ENCODE measurements around the gene ZNF670.

ZNF670 gene

DNA sequence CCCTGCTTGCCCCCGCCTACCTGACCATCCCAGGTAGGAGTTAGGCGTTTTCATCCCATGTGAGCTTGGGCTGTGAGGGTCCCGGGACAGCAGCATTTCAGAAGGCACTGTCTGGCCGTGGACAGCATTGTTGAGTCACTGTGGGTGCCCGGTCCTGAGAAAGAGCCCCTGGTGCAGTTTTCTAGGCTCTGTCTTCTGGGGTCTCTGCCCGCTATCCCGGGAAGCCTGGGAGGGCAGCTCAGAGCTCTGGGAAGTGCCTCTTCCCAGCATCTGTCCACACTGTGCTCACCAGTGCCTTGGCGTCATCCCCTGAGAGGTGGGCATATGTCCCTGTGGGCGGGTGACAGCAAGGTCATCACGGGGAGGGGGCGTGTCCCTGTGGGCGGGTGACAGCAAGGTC is 36.9 kb upstream of the ZNF670 start:
- TF ChIP-seq Cebpa-rat (IDR thresholded peaks at IDR 0.05) = no peak
- Histone ChIP-seq H3K27me3 (peaks cover 38 to 49% (median 44%) of the 10 kb centered on the region in 11 experiments), H3K4me1 (peaks cover 0 to 12% (median 1%) of the 10 kb centered on the region in 10 experiments; a peak in 6 of 20 replicates), H3K4me3 (no peak overlapping the region), H3K9ac (no peak overlapping the region), H3K4me2 (no peak overlapping the region), H3K9me3 (replicated peaks in 1 of 11) (peaks cover 21 to 33% (median 28%) of the 10 kb centered on the region in 11 experiments), H3K27ac (no peak overlapping the region), H4K20me1 (peaks cover 0 to 16% (median 0%) of the 10 kb centered on the region in 11 experiments; a peak in 5 of 22 replicates), H3K36me3 (no peaks in the 10 kb centered on the region; a peak in 3 of 22 replicates)

DNA sequence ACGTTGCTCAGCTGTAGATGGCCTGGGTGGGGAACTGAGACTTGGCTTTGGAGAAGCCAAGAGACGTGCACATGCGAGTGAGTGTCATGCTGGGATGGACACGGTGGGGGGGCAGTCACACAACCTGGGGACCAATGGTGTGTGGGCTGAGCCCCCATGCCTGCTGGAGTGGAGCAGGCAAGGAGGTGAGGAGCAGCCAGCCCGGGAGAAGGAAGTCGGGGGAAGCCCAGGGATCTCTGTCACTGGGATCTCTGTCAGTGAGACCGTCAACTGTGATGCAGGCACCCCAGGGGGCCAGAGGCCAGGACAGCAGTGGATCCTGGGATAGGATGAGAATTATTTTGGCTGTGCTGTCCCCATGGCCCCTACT is 36.5 kb upstream of the ZNF670 start:
- Histone ChIP-seq H3K4me1 (peaks cover 0 to 12% (median 1%) of the 10 kb centered on the region in 10 experiments; a peak in 6 of 20 replicates), H3K4me2 (no peak overlapping the region), H3K36me3 (no peaks in the 10 kb centered on the region; a peak in 3 of 22 replicates), H3K4me3 (no peak overlapping the region), H3K27me3 (peaks cover 42 to 53% (median 48%) of the 10 kb centered on the region in 11 experiments), H3K9me3 (replicated peaks in 1 of 11) (peaks cover 25 to 37% (median 32%) of the 10 kb centered on the region in 11 experiments), H3K9ac (no peak overlapping the region), H4K20me1 (peaks cover 0 to 16% (median 0%) of the 10 kb centered on the region in 11 experiments; a peak in 5 of 22 replicates), H3K27ac (no peak overlapping the region)
- TF ChIP-seq Cebpa-rat (IDR thresholded peaks at IDR 0.05) = no peak

GRCh38 chr1:247114351-247115140 is 35.9 kb upstream of the ZNF670 start:
- Histone ChIP-seq H3K4me3 (no peak overlapping the region), H4K20me1 (peaks cover 0 to 16% (median 0%) of the 10 kb centered on the region in 11 experiments; a peak in 5 of 22 replicates), H3K9me3 (replicated peaks in 1 of 11) (peaks cover 31 to 43% (median 38%) of the 10 kb centered on the region in 11 experiments), H3K27me3 (peaks cover 48 to 59% (median 54%) of the 10 kb centered on the region in 11 experiments), H3K9ac (no peak overlapping the region), H3K27ac (no peak overlapping the region), H3K4me2 (no peak overlapping the region), H3K4me1 (peaks cover 0 to 12% (median 1%) of the 10 kb centered on the region in 10 experiments; a peak in 6 of 20 replicates), H3K36me3 (no peaks in the 10 kb centered on the region; a peak in 3 of 22 replicates)
- TF ChIP-seq Cebpa-rat (IDR thresholded peaks at IDR 0.05) = no peak

DNA sequence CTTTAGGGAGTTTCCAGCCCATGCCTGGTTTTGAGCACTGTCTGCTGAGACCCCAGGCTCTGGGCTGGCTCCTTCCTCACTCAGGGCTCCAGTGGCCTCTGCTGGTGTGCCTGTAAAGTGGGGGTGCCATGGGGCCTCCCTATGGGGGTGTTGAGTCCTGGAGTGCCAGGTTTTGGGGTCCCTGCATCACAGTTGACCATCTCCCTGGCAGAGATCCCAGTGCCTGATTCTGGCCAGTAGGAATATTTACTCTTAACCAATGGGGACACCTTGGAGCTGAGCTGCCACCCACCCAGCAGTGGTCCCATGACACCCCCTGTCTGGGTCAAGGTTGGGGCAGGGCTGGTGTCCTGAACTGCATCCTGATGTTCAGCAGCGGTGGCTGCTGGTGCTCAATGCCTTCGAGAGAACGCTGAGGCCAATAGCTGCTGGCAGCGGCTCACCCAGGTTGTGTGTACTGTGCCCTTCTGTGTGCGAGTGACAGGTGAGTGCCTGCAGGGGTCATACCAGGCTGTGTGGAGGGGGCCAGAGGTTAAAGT is 35.2 kb upstream of the ZNF670 start:
- H3K9ac ChIP-seq = no peak overlapping the region
- H3K4me2 ChIP-seq = no peak overlapping the region
- H3K27ac ChIP-seq = no peak overlapping the region
- H3K36me3 ChIP-seq = no peaks in the 10 kb centered on the region; a peak in 3 of 22 replicates
- no peak for TF ChIP-seq Cebpa-rat (IDR thresholded peaks at IDR 0.05)
- H3K27me3 ChIP-seq = peaks cover 55 to 66% (median 62%) of the 10 kb centered on the region in 11 experiments
- H3K4me3 ChIP-seq = no peak overlapping the region
- peaks cover 0 to 16% (median 0%) of the 10 kb centered on the region in 11 experiments; a peak in 5 of 22 replicates for H4K20me1 ChIP-seq
- peaks cover 35 to 50% (median 41%) of the 10 kb centered on the region in 11 experiments for H3K9me3 ChIP-seq (replicated peaks in 1 of 11)
- H3K4me1 ChIP-seq = peaks cover 0 to 12% (median 1%) of the 10 kb centered on the region in 10 experiments; a peak in 6 of 20 replicates

DNA sequence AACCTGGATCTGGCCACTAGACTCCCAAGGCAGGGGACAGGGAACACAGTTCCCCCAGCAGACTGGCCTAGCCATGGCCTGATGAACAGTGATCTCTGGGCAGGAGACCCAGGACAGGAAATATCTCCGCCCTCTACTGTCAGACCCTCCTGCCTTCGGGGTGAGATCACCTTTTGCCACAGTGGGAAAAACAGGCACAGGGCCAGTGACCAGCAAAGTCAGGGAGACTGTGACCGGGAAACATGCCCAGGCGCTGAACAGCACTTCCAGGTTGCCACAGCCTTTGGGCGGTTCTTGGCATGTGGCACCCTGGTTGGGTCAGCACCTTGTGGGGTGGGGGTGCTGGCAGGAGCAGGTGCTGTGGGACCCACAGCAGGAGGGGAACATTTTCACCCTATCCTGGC is 34.5 kb upstream of the ZNF670 start:
- no peak overlapping the region for H3K27ac ChIP-seq
- peaks cover 35 to 57% (median 46%) of the 10 kb centered on the region in 11 experiments for H3K9me3 ChIP-seq (replicated peaks in 1 of 11)
- no peaks in the 10 kb centered on the region; a peak in 3 of 22 replicates for H3K36me3 ChIP-seq
- H3K4me3 ChIP-seq = no peak overlapping the region
- peaks cover 0 to 16% (median 0%) of the 10 kb centered on the region in 11 experiments; a peak in 5 of 22 replicates for H4K20me1 ChIP-seq
- H3K4me2 ChIP-seq = no peak overlapping the region
- peaks cover 55 to 73% (median 69%) of the 10 kb centered on the region in 11 experiments for H3K27me3 ChIP-seq
- peaks cover 0 to 12% (median 1%) of the 10 kb centered on the region in 10 experiments; a peak in 6 of 20 replicates for H3K4me1 ChIP-seq
- H3K9ac ChIP-seq = no peak overlapping the region
- no peak for TF ChIP-seq Cebpa-rat (IDR thresholded peaks at IDR 0.05)

GRCh38 chr1:247112479-247112781 is 33.8 kb upstream of the ZNF670 start:
- Histone ChIP-seq H4K20me1 (peaks cover 0 to 16% (median 0%) of the 10 kb centered on the region in 11 experiments; a peak in 5 of 22 replicates), H3K4me1 (peaks cover 0 to 12% (median 1%) of the 10 kb centered on the region in 10 experiments; a peak in 6 of 20 replicates), H3K27me3 (peaks cover 55 to 79% (median 72%) of the 10 kb centered on the region in 11 experiments), H3K36me3 (no peaks in the 10 kb centered on the region; a peak in 3 of 22 replicates), H3K9ac (no peak overlapping the region), H3K27ac (no peak overlapping the region), H3K4me3 (peak overlapping the region in 9 of 10 experiments; percentile 38 to 65 (median 52); a peak in 6 of 20 replicates), H3K4me2 (peak overlapping the region in 4 of 11 experiments; percentile 65 to 74 (median 73); a peak in 5 of 22 replicates), H3K9me3 (replicated peaks in 1 of 11) (peaks cover 42 to 63% (median 52%) of the 10 kb centered on the region in 11 experiments)
- TF ChIP-seq Cebpa-rat (IDR thresholded peaks at IDR 0.05) = no peak

DNA sequence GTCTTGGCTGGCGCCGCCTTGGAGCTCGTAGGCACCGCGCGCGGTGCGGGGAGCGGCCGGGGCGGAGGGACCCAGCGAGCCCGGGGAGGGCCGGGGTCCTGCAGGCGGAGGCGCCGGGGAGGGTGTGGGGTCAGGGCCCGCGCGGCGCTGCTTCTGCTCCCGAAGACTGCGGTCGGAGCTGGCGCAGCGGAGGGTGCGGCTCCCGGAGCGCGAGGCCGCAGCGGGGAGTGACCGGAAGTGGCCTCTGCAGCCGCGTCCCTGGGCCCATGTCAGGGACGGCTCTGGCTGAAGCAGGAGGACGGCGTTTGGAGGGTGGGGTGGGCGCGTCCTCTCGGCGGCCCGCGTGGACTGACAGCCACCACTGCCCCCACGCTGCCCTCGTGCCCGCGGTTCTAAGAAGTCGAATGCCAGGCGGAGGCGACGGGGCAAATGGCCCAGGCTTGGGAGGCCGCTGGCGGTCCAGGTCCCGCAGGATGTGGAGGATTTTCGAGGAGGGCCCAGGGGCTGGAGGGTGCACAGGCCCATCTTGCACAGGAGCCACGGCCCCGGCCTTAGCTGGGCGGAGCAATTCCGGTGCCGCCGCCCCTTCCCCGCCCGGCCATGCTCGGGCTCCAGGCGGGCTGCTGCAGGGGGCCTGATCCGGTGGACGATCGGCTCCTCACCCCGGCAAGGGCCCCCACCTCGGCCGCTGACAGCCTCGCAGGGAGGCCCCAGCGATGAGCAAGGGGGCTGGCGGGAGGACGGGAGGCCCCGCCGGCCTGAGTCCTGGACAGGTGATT is 33.3 kb upstream of the ZNF670 start:
- Histone ChIP-seq H3K27ac (no peak overlapping the region), H3K4me3 (peak overlapping the region; percentile 38 to 65 (median 51))

DNA sequence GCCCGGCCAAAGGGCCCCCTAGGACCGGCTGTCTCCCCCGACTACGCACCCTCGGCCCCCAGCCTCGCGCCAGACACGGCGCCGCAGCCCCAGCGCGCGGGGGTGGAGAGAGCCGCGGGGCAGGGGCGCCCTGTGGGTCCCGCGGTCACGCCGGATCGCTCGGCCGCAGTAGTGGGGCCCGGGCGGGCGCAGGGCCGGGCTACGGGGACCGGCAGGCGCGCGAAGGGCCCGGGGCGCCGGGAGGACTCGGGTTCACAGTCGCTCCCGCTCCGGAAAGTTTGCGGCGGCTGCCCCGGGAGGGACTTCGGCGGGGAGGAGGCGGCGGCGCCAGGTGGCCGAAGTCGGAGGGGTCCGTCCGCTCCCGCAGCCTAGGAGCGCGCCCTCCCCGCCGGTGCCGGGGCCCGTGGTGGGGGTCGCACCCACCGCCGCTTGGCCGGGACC is 32.7 kb upstream of the ZNF670 start:
- peaks cover 55 to 79% (median 72%) of the 10 kb centered on the region in 11 experiments for H3K27me3 ChIP-seq
- peaks cover 0 to 12% (median 1%) of the 10 kb centered on the region in 10 experiments; a peak in 6 of 20 replicates for H3K4me1 ChIP-seq
- peaks cover 0 to 16% (median 0%) of the 10 kb centered on the region in 11 experiments; a peak in 5 of 22 replicates for H4K20me1 ChIP-seq
- no peaks in the 10 kb centered on the region; a peak in 3 of 22 replicates for H3K36me3 ChIP-seq
- H3K4me3 ChIP-seq = peak overlapping the region; percentile 38 to 65 (median 51)
- H3K4me2 ChIP-seq = peak overlapping the region; percentile 55 to 76 (median 69)
- no peak overlapping the region for H3K27ac ChIP-seq
- H3K9me3 ChIP-seq (replicated peaks in 1 of 11) = peaks cover 52 to 74% (median 64%) of the 10 kb centered on the region in 11 experiments
- no peak for TF ChIP-seq Cebpa-rat (IDR thresholded peaks at IDR 0.05)
- peak overlapping the region in 5 of 11 experiments; percentile 3 to 65 (median 40); a peak in 5 of 22 replicates for H3K9ac ChIP-seq

More for the DNA sequence above, 33.3 kb upstream of the ZNF670 start:
- Histone ChIP-seq H3K9me3 (replicated peaks in 1 of 11) (peaks cover 46 to 68% (median 58%) of the 10 kb centered on the region in 11 experiments), H3K4me1 (peaks cover 0 to 12% (median 1%) of the 10 kb centered on the region in 10 experiments; a peak in 6 of 20 replicates), H3K9ac (peak overlapping the region in 5 of 11 experiments; percentile 3 to 65 (median 40); a peak in 5 of 22 replicates), H3K4me2 (peak overlapping the region; percentile 55 to 76 (median 69)), H3K27me3 (peaks cover 55 to 79% (median 72%) of the 10 kb centered on the region in 11 experiments), H3K36me3 (no peaks in the 10 kb centered on the region; a peak in 3 of 22 replicates), H4K20me1 (peaks cover 0 to 16% (median 0%) of the 10 kb centered on the region in 11 experiments; a peak in 5 of 22 replicates)
- TF ChIP-seq Cebpa-rat (IDR thresholded peaks at IDR 0.05) = no peak

Data from BLaER1 treated with 17β-estradiol and CSF1 and Interleukin-3, amounts not matched to agents 10 nM and 100 nM (cell line).